ENCODE results near the gene C1GALT1C1.
"Not testable (repeated sequence)": the region's sequence is repeated elsewhere in the genome, so short reads cannot be mapped to it uniquely, and the experiment has no call there.

C1GALT1C1 gene

DNA sequence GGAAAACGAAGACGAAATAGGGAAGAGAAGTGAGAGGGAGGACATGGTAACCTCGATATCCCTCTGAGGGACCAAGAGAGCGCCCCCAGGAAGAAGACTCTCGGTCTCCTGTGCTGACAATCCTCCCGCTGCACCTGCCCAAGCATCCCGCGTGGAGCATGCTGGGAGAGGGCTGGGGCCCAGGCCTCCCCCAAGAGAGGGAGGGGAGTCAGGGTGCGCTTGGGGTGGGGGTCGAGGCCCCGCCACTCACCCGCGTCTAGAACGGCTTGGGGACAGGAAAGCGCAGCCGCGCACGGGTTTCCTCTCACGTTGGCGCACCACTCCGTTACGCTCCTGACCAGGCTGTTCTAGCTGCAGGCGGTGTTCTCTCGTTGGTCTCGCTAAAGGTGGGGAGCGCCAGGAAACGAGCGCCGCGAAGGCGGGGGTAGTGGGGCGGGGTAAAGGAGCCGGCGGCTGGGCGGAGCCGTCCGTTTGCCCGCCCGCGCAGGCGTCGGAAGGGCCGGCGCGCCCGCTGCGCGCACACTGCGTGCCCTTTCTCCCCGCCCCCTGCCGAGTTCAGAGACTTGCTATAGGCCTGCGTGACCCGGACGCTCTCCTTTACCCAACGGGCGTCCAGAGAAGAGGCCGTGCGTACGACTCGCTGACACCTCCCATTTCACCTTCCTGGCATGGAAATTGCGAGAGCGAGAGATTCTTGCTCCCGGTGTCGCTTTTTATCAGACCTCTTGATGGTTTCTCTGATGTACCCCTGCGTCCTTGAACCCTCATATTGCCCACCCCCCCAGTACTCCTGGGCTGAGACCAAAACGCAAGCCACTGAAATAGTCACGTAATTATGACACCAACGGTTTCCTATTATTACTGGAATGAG, at the start of gene C1GALT1C1:
TSS of gene C1GALT1C1 (minus strand) at position 388 of the 871 bp plus-strand sequence. CDS start 2,888 bp downstream, outside the sequence.
- DNase-seq: peak; percentile 89

DNA sequence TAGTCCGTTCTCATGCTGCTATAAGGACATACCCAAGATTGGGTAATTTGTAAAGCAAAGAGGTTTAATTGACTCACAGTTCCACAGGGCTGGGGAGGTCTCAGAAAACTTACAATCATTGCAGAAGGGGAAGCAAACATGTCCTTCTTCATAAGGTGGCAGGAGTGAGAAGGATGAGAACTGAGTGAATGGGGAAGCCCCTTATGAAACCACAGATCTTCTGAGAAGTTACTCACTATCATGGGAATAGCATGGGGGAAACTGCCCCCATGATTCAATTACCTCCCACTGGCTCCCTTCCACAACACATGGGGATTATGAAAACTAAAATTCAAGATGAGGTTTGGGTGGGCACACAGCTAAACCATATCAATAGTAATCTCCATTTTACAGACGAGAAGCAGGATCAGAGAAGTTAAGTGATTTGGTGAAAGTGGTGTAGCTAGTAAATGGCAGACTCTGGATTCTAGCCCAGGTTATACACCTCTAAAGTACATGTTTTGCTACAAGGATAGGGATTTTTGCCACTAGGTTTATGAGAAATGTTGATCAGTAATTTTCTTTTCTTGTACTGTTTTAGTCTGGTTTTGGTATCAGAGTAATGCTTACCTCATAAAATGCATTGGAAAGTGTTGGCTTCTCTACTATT, 47.3 kb upstream of the C1GALT1C1 start:
- no peak for DNase-seq

DNA sequence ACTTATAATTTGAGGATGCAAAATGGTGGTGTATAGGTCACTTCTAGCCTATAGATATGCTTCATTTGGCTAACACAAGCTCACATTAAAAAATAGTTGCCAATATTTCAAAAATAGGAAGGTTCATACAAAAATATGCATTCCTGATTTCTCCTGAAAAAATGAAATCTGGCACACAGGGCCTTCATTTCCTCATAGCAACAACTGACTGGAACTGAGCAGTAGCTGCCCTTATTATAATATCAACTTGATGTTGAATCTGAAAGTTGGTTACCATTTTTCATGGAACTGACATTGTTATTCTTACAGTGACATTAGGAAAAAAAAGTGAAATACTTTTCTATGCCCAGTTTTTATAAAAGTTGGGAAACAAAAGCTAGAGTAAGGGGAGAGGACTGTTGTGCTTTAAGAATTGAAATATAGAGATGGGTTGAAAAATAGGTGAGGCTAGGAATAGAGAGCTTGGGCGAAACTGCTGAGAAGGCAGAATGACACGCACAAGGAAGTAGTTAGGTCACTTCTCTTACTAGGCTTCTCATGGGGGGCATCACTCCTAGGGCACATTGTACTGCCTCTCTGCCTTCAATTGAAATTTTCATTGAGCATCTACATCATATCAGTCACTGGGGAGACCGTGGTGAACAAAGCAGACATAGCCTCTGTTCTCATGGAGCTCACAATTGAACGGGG, 43.1 kb upstream of the C1GALT1C1 start:
- DNase-seq: no peak

DNA sequence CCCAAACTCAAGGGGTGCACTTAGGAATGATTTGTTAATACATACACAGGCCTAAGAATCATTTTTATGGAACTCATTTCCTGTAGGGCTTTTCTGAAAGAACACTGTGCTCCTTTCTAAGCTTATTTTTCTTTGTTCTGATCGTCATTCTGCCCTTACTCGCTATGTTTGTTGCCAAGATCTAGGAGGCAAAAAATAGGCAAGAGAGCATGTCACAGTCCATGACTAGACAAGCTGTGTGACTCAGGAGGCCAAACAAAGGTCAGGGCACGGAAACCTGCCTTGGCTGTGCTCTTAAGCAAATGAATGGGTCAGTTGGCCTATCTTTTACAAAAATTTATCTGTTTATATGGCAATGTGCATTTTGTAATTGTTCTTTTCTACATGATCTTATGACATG, 42.5 kb upstream of the C1GALT1C1 start:
- no peak for DNase-seq

DNA sequence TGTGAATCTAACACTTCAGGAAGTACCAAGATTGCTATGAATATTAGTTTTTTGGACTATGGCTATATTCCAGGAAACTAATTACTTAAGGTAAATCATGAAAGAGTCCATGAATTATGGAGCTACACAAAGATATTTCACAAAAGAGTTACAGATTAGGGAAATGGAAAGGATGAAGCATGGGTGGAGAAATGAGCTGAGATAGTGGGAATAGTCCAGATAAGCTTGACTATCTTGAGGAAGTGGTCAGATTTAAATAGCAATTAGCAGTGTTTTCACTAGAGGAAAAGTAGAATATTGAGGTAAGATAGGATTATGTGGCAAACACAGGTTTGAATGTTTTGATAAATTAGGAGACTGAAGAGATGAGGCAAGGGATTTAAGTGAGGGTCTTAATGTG, 42.1 kb upstream of the C1GALT1C1 start:
- DNase-seq: no peak

DNA sequence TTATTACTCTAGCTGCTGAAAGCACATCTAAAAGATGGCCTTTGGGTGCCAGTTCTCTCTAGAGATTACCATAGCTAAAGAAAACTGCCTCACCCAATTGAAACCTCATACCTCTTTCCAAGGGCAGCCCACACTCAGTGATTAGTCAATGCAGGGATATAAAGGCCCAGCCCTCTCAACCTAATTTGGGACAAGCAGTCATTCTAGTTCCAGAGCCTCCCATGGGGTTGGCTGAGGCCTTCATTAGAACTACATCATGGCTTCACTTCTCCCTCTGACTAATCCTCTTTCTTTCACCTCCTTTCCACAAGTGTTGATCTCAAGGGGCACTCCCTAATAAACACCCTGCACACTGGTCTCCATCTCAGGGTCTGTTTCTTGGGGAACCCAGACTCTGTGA, 38.5 kb upstream of the C1GALT1C1 start:
- no peak for DNase-seq

DNA sequence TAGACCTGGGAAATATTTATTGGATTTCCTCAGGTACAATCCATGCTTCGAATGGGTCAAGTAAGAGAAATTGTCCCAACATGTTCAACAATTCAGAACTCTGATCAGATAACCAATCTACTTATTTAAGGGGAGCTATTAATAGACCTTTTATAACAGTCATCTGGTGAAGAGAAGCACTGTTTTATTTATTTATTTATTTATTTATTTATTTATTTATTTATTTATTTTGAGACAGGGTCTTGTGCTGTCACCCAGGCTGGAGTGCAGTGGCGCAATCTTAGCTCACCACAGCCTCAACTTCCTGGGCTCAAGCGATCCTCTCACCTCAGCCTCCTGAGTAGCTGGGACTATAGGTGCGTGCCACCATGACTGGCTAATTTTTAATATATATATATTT, 34.7 kb upstream of the C1GALT1C1 start:
- not testable (repeated sequence) for DNase-seq

DNA sequence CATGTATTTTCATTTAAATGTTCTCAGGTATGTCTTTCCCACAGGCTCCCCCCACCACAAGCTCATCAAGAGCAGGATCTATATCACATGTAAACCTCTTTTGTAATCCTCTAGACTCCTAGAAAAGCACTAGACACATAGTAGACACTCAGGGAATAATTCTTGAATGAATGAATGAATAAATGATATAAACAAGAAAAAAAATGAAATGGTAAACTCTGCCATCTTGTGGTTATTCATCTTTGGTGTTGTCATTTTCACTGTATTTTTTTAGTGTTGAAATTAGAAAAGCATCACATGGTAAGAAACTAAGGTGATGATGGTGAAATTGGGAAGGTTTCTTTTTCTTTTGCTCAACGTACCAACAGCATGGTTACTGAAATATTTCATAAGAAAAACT, 34.2 kb upstream of the C1GALT1C1 start:
- no peak for DNase-seq

DNA sequence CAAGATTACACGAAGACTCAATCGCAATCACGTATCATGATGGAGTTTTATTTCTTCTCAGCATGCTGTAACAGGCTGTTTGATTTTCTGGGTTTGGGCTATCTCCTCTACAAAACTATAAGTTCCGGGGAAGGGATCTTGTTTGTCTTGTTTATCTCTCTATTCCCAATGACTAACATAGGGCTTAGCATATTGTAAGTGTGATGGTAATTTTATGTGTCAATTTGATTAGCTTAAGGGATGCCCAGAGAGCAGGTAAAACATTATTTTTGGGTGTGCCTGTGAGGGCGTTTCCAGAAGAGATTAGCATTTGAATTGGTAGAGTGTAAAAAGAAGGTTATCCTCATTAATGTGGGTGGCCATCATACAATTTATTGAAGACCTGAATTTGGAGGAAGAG, 32.8 kb upstream of the C1GALT1C1 start:
- no peak for DNase-seq

DNA sequence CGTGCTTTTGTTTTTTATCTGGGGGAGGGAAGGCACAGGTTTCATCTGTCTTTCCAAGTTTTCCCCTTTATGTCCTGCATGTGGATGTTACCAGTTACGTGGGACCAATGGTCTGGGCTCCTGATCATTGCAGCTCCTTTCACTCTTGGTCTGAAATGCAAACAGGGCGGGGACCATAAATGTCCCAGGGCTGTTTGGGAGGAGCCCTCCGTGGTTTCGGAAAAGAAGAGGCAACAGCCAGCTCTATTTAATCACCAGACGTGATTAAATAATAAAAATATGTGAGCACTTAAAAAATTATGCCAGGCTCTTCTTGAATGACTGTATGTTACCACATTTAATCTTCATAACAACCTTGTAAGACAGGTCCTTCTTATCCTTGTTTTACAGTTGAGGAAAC, 30.8 kb upstream of the C1GALT1C1 start:
- DNase-seq: no peak

DNA sequence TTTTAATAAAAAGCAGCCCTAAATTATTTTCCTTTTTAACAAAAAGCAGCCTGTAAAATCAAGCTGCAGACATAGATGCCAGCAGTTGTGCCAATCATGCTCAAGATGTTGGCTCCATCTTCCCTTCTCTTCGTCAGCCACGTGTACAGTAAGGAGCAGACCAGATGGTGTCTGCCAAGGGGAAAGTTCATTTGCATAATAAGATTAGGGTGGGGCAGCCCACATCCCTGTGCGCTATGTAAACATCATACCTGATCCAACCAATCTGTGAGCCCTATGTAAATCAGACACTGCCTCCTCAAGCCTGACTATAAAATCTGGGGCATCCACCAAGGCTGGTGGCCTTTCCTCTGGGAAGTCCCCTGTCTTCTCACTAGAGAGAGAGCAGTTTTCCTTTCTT, 23.1 kb upstream of the C1GALT1C1 start:
- DNase-seq: no peak

DNA sequence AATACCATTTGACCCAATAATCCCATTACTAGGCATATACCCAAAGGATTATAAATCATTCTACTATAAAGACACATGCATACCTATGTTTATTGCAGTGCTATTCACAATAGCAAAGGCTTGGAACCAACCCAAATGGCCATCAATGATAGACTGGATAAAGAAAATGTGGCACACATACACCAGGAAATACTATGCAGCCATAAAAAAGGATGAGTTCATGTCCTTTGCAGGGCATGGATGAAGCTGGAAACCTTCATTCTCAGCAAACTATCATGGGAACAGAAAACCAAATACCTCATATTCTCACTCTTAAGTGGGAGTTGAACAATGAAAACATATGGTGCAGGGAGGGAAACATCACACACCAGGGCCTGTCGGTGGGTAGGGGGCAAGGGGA, 22.4 kb upstream of the C1GALT1C1 start:
- not testable (repeated sequence) for DNase-seq

DNA sequence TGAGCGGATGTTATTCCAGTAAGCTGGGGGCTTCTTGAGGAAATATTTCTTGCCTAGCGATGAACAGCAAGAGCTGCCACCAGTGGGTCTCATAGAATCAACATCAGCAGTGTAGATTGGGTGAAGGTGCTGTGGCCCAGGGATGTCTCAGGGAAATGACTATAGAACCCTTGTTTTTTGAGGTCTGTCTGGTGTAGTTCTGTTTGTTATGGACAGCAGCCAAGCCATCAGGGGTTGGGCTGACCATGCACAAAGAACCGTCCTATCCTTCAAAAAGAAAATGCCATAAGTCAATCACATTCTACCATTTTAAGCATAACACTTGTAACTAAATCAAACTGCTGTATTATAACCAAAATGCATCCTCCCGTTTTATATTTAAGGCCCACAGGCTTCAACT, 17.3 kb upstream of the C1GALT1C1 start:
- no peak for DNase-seq

DNA sequence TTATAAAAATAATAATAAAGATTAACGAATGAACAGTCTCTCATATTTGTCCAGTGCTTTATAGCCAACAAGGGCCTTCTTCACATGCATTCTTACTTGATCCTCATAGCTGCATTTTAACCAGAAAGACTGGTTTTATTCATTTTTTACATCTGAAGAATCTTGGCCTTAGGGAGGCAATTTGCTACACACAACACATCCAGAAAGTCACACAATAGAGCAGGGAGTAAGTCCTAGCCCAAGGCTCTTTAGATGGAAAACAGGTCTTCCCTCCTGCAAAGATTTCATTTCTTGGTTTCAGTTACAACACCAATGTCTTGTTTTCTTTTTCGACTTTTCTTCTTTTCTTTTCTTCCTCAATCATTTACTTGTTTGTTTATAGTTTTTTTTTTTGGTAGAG, 13.0 kb upstream of the C1GALT1C1 start:
- no peak for DNase-seq

DNA sequence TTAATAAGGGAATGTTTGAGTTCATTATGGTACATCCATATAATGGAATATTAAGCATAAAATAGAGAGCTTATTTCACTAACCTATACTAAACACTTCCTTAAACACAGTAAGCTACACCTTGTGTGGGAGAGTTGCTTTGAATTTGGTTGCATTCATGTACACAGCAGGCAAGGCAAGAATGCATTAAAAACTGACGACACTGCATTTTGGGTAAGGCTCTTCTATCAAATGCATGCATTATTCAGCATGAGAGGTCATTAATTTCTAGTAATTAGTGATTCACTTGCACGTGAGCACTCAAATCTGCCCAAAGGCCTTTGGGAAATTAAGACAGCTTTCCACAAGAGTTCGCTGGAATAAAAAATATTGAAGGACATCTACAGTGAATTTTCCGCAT, 8.8 kb upstream of the C1GALT1C1 start:
- DNase-seq: no peak

DNA sequence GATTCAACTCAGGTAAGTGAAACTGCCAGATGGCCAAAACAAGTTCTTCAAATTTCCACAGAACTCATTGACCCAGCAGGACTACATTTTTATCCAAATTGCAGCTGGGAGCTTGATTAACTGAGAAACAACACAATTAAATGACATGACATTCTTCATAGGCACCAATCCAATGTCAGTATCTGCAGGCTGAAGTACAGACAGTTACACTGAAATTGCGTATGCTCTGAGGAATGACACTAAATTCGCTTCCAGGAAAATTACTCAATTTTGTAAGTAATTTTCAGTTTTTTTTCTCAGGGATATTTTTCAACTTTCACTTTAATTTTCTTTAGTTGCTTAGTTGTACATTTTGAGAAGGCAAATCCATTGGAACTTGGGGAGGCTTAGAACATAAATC, 4.5 kb downstream of the C1GALT1C1 start:
- DNase-seq: no peak

DNA sequence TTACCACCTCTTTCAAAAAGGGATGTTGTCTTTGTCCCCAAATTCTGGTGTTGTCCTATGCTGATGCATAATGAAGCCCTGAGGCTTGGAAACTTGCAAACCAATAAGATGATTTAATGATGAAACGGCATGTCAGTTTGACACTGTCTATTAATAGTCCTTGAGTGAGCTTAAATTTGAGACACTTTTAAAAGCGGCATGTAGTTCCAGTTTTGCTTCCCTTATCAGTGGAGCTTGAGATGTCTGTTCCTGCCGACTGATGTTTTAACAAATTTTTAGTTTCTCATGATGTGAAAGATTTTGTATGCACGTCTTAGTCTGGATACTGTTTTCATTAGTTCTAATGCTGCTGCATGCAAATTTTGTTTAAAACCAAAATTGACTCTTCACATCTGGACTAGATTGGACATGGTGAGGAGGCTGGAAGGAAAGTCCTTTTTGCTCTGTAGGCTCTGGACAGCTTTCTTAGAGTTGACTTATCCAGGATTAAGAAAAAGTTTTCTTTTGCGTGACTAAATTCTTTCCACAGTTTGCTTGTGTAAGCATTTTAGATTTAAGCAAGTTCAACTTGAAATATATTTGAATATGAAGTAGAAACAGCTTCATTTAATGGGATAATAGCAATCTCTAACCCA, 11.7 kb downstream of the C1GALT1C1 start:
- DNase-seq: no peak

DNA sequence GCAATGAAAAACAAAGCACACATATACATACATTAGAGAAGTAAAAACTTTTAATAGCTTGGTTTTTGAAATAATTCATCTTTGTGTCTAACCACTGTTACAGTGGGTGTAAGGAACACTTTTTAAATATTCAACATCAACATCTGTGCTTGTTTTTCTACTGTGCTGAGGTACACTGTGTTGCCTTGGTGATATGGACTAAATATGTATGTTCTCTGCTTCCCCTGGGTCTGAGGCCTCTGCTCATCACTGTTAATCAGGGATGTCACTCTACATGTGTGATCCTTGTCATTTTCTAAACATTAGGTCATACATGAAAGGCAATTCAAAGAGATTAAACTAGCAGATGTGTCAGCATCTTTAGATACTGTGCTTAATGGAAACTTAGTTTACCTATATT, 15.0 kb downstream of the C1GALT1C1 start:
- DNase-seq: no peak

DNA sequence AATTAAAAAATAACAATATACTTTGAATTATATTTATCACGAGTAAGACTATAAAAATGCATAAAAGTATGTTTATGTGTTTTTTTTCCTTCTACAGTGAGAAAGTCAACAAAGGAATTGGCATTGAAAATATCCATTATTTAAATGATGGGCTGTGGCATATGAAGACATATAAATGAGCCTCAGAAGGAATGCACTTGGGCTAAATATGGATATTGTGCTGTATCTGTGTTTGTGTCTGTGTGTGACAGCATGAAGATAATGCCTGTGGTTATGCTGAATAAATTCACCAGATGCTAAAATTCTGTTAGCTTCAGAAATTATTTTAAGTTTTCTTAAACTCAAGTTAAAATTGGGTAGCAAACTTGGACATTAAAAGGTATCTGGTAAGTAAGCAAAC, 17.8 kb downstream of the C1GALT1C1 start:
- DNase-seq: no peak

DNA sequence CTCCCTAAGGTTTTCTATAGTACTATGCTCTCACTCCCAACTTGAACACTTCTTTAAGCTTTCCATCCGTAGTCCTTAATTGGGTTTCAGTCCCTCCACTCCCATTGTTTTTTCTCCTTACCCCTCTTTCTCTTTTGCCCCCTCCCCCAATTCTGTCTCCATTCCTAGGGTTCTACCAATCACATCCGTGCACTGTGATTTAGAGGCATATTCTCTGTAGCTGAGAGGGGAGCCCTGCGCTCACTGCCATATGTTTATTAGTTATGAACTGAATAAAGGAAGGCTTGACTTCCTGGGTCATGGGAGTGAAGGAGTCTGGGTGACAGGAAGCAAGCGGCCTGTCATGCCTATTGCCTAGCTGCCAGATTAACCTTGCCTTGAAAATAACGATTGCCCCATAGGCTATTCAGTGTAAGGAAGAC, 25.5 kb downstream of the C1GALT1C1 start:
- peak; percentile 10 for DNase-seq

DNA sequence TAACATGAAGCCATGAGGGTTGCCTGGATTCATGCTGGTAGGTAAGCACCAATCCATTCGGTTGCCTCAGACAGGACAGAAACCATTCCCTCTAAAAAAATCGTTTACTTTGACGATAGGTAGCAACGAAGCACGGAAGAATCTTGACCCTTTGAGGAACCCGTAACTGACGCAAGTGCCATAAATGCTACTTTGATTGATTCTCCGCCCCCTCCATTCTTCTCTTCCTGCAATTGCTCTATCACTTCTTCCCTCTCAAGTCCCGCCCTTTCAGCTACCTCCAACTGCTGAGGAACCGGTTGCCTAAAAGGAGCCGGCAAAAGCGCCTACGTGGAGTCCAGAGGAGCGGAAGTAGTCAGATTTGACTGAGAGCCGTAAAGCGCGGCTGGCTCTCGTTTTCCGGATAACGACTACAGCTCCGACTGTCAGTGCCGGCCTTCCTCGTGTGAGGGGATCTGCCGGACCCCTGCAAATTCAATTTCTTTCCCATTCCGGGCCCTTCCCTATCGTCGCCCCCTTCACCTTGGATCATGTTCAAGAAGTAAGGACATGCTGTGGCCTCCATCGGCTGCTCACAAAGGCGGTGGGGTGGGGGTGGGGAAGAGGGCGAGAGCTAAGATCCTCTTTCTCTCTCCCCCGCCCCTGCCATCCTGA, 26.0 kb downstream of the C1GALT1C1 start, which contains the start of gene MCTS1:
TSS of gene MCTS1 (plus strand) at position 395 of the 654 bp plus-strand sequence. CDS start at position 531, 136 bp downstream.
- peak; percentile 68 for DNase-seq

DNA sequence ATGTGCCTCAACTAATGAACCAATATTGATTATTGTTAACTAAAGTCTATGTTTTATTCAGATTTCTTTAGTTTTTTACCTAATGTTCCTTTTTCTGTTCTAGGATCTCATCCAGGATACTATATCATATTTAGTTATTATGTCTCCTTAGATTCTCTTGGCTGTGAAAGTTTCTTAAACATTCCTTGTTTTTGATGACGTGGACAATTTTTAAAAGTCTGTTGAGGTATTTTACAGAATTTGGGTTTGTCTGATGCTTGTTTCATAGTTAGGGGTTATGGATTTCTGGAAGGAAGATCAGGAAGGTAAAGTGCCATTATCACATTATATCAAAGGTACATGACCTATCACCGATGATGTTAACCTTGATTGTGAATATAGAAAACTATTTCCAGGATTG, 44.2 kb downstream of the C1GALT1C1 start:
- no peak for DNase-seq

Data from activated gamma-delta T cell treated with Interleukin-2 at 50 U/mL for 16 hours (primary cell).